Measurements from ENCODE around the gene SEC11C.

SEC11C gene

DNA sequence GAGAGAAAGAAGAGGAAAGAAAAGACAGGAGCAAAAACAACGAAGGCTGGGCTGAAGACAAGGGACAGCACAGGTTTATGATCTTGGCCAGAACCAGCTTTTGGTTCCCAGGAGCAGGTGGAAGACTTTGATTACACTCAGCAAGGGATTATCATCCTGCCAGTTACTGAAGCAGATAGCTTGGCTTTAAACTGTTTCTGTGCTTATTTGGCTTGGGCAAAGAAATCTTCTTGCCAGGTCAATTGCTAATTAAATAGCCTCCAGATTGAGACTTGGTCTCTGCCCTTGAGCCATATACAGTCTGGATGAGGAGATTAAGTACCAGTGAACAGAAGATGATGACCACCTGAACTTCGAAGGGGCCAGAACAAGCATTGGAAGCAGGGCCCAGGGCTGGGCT lies 58.0 kb downstream of the SEC11C start:
- H3K27me3 ChIP-seq (ENCODE audit: control insufficient read depth, insufficient read depth, low read length), result no peaks in the 10 kb centered on the region
- H3K9ac ChIP-seq (ENCODE audit: low read length), result no peak overlapping the region
- no peaks in the 10 kb centered on the region for H3K4me1 ChIP-seq (ENCODE audit: control insufficient read depth, insufficient read depth, low read length)
- no peak overlapping the region for H3K27ac ChIP-seq (ENCODE audit: low read depth, low read length)
- H3K36me3 ChIP-seq (ENCODE audit: control insufficient read depth, insufficient read depth, low read length), result no peaks in the 10 kb centered on the region
- no peak overlapping the region for H3K4me3 ChIP-seq (ENCODE audit: low read length)

DNA sequence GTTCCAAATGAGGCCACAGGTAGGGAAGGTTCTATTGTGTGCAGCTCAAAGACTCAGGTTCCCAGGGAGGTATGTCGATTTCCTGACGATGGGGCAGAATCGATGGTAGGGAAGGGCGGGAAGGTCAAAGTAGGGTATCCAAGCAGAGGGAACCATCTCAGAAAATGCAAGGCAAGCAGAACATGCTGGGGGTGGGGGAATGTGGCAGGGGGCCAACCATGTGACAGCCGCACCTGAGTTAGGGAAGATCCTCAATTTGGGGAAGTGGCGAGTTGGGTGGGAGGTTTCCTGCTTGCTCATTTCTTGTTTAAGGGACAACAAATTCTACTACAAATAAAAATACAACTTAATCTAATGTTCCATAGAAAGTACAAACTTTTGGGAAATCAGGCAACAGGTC lies 58.5 kb downstream of the SEC11C start:
- no peak overlapping the region for H3K9ac ChIP-seq (ENCODE audit: low read length)
- no peak overlapping the region for H3K4me3 ChIP-seq (ENCODE audit: low read length)
- no peaks in the 10 kb centered on the region for H3K27me3 ChIP-seq (ENCODE audit: control insufficient read depth, insufficient read depth, low read length)
- H3K36me3 ChIP-seq (ENCODE audit: control insufficient read depth, insufficient read depth, low read length), result no peaks in the 10 kb centered on the region
- no peaks in the 10 kb centered on the region for H3K4me1 ChIP-seq (ENCODE audit: control insufficient read depth, insufficient read depth, low read length)
- no peak overlapping the region for H3K27ac ChIP-seq (ENCODE audit: low read depth, low read length)

DNA sequence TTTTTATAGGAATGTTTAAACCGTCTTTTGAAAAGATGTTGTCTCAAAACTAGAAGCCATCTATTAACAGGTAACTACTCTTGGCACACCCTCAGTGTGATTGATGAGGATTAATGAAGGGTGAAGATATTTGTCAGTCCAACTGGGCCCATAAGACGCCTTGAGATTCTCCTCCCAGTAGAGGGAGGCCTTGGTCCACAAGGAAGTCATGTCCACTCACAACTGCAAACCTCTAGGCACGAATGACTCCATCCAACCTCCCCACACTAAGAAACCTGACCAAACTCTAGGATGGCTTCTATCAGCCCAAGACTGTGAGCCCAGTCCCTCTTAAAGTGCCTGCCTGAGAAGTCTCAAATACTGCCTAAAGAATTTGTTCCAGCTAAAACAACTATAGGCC lies 61.1 kb downstream of the SEC11C start:
- Histone ChIP-seq H3K27ac (ENCODE audit: low read depth, low read length) (no peak overlapping the region), H3K36me3 (ENCODE audit: control insufficient read depth, insufficient read depth, low read length) (no peaks in the 10 kb centered on the region), H3K4me1 (ENCODE audit: control insufficient read depth, insufficient read depth, low read length) (no peaks in the 10 kb centered on the region), H3K4me3 (ENCODE audit: low read length) (no peak overlapping the region), H3K27me3 (ENCODE audit: control insufficient read depth, insufficient read depth, low read length) (no peaks in the 10 kb centered on the region), H3K9ac (ENCODE audit: low read length) (no peak overlapping the region)

DNA sequence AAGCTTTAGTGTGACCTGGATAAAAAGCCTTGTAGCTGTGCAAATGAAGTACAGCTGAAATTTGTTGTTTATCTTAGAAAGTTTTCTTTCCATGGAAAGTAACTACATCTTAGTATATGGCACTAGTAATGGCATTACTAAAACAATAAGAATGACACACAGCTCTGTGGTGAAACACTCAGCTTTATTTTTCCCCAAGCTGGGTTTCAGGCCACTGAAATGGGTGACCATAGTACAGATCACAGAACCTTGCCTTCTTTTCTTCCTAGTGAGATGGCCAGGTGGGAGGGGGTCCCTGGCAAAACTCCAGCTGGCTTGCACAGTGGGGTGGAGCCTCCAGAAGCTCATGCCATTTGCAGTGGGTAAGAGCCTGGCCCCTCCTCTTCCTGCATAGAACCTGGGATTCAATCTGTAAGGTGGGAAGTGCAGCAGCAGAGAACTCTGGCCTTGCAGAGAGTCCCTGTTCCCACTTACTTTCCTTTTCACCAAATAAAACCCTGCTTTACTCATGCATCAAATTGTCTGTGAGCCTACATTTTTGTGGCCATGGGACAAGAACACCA lies 62.7 kb downstream of the SEC11C start:
- Histone ChIP-seq H3K27ac (ENCODE audit: low read depth, low read length) (no peak overlapping the region), H3K36me3 (ENCODE audit: control insufficient read depth, insufficient read depth, low read length) (no peaks in the 10 kb centered on the region), H3K4me3 (ENCODE audit: low read length) (no peak overlapping the region), H3K4me1 (ENCODE audit: control insufficient read depth, insufficient read depth, low read length) (no peaks in the 10 kb centered on the region), H3K9ac (ENCODE audit: low read length) (no peak overlapping the region), H3K27me3 (ENCODE audit: control insufficient read depth, insufficient read depth, low read length) (no peaks in the 10 kb centered on the region)

DNA sequence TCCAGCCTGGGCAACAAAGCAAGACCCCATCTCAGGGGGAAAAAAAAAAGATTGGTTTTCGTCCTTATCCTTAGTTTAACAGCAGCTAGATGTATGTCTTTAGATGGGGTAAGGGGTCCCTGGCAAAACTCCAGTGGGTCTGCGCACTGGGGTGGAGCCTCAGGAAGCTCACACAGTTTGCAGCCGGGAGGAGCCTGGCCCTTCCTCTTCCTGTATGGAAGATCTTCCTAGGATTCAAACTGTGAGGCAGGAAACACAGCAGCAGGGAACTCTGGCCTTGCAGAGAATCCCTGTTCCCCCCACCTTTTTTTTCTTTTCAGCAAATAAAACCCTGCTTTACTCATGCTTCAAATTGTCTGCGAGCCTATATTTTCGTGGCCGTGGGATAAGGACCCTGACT lies 67.8 kb downstream of the SEC11C start:
- Histone ChIP-seq H3K27me3 (ENCODE audit: control insufficient read depth, insufficient read depth, low read length) (no peaks in the 10 kb centered on the region), H3K4me3 (ENCODE audit: low read length) (no peak overlapping the region), H3K4me1 (ENCODE audit: control insufficient read depth, insufficient read depth, low read length) (no peaks in the 10 kb centered on the region), H3K9ac (ENCODE audit: low read length) (no peak overlapping the region), H3K36me3 (ENCODE audit: control insufficient read depth, insufficient read depth, low read length) (no peaks in the 10 kb centered on the region), H3K27ac (ENCODE audit: low read depth, low read length) (no peak overlapping the region)

All from rectal smooth muscle tissue (tissue), 1 donor.